GM12892 (cell line): Measurements from ENCODE around the gene CASTOR1.

Experiments used
- POLR2A ChIP-seq: IDR thresholded peaks from 2 replicates; pipeline ENCODE4 v1.6.1; 2011; ENCODE audit warnings: low read depth, low read length, control low read depth
- POLR2AphosphoS5 ChIP-seq: IDR thresholded peaks from 2 replicates; pipeline ENCODE4 v1.6.1; 2011; ENCODE audit warnings: low read depth, low read length, control low read depth
- TAF1 ChIP-seq: IDR thresholded peaks from 2 replicates; pipeline ENCODE4 v1.6.1; 2011; ENCODE audit warnings: low read depth, mild to moderate bottlenecking, control low read depth, low read length, borderline replicate concordance

DNA sequence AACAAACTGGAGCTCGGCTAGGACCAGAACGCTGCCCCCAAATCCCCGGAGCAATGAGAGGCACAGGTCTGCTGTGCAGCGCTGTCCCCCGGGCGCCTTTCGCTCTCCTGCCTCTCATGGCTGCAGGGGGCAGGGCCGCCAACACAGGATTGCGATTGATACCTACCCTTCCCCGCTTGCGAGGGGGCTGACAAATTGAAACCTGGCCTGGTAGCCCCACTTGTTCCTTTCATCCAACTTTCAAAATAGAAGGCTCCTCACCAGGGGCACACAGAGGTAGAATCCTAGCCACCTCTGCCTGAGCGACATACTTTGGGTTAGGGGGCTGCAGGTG, 642 bp upstream of the CASTOR1 start:
- TF ChIP-seq POLR2A (no peak), TAF1 (no peak), POLR2AphosphoS5 (no peak)
